HepG2 (cell line): ENCODE measurements around the gene JPT1. TPM values are rescaled to one million over a fixed set of nuclear protein-coding genes. Genes with fewer than 3 reads are reported as not detected.

Experiments used
- CREB1 ChIP-seq, 2 experiments: fragments of 450-650 bp in 1 of 2; IDR thresholded peaks; 2 replicates each; pipeline ENCODE4 v1.6.1; 2016 to 2017; ENCODE audit warnings: control low read depth in 1 of 2, mild to moderate bottlenecking in 1 of 2, missing compliant biosample characterization in 1 of 2, missing genetic modification characterization in 1 of 2
- EP300 ChIP-seq, 3 experiments: sonication (generic) in 1 of 3; formaldehyde crosslinking in 1 of 3; IDR thresholded peaks; 2 replicates each; pipeline versions ENCODE4 v1.5.1 to v1.6.1; 2011 to 2020; ENCODE audit warnings: low read depth in 2 of 3, low read length in 2 of 3, borderline replicate concordance in 1 of 3, improper control_type of control experiment in 1 of 3, mild to moderate bottlenecking in 1 of 3, missing genetic modification reagents in 1 of 3, moderate library complexity in 1 of 3
- GLMP ChIP-seq: sonication (generic); formaldehyde crosslinking; IDR thresholded peaks from 2 replicates; pipeline ENCODE4 v1.9.0; 2021; ENCODE audit warnings: missing genetic modification reagents, mild to moderate bottlenecking, borderline replicate concordance
- HIC2 ChIP-seq: sonication (generic); formaldehyde crosslinking; IDR thresholded peaks from 2 replicates; pipeline ENCODE4 v1.9.0; 2022; ENCODE audit warnings: low read depth, missing genetic modification reagents
- HNRNPL ChIP-seq: fragments of 200-400 bp; formaldehyde crosslinking; IDR thresholded peaks from 2 replicates; pipeline ENCODE4 v1.6.1; 2017; ENCODE audit warnings: mild to moderate bottlenecking, low read depth, low read length
- MED13 ChIP-seq: sonication (generic); formaldehyde crosslinking; IDR thresholded peaks from 2 replicates; pipeline ENCODE4 v1.5.0; 2020; ENCODE audit warnings: missing genetic modification reagents
- NCOA5 ChIP-seq: sonication (generic); formaldehyde crosslinking; IDR thresholded peaks from 2 replicates; pipeline ENCODE4 v1.4.0; 2020; ENCODE audit warnings: missing genetic modification reagents
- PAF1 ChIP-seq: IDR thresholded peaks from 2 replicates; pipeline ENCODE4 v1.6.1; 2016; ENCODE audit warnings: missing genetic modification reagents, missing compliant biosample characterization
- PRDM4 ChIP-seq: sonication (generic); formaldehyde crosslinking; IDR thresholded peaks from 2 replicates; pipeline ENCODE4 v1.9.0; 2021; ENCODE audit warnings: missing genetic modification reagents, borderline replicate concordance
- SOX13 ChIP-seq, 3 experiments: fragments of 450-650 bp in 1 of 3; sonication (generic) in 1 of 3; formaldehyde crosslinking in 1 of 3; IDR thresholded peaks in 2 of 3; conservative IDR thresholded peaks in 1 of 3; 2 replicates each; pipeline versions ENCODE4 v1.5.0 to v1.6.1; 2016 to 2020; ENCODE audit warnings: antibody characterized with exemption in 1 of 3, mild to moderate bottlenecking in 1 of 3, missing compliant biosample characterization in 1 of 3, missing genetic modification reagents in 1 of 3, moderate library complexity in 1 of 3
- SP140L ChIP-seq: sonication (generic); formaldehyde crosslinking; IDR thresholded peaks from 2 replicates; pipeline ENCODE4 v1.4.0; 2020; ENCODE audit warnings: missing genetic modification reagents, borderline replicate concordance
- ZBTB38 ChIP-seq: sonication (generic); formaldehyde crosslinking; IDR thresholded peaks from 2 replicates; pipeline ENCODE4 v1.5.1; 2020; ENCODE audit warnings: mild to moderate bottlenecking, missing genetic modification reagents
- ZNF670 ChIP-seq: sonication (generic); formaldehyde crosslinking; IDR thresholded peaks from 2 replicates; pipeline ENCODE4 v1.8.0; 2022; ENCODE audit warnings: mild to moderate bottlenecking, missing genetic modification reagents, borderline replicate concordance
- ZNF720 ChIP-seq: sonication (generic); formaldehyde crosslinking; IDR thresholded peaks from 2 replicates; pipeline ENCODE4 v1.4.0; 2020; ENCODE audit warnings: missing genetic modification reagents
- ZNF766 ChIP-seq: sonication (generic); formaldehyde crosslinking; IDR thresholded peaks from 2 replicates; pipeline ENCODE4 v1.5.0; 2020; ENCODE audit warnings: missing genetic modification reagents, borderline replicate concordance
- polyA plus RNA-seq, 8 experiments: library from polyadenylated mRNA; depleted of rRNA in 3 of 8; stranded (reverse) in 7 of 8; unstranded in 1 of 8; fragments of >200 nt; fragmentation: Illumina TruSeq in 4 of 8; extraction: Trizol in 4 of 8; gene quantifications; 2 replicates each; pipeline versions ENCODE4 v1.2.1 to v1.2.3, GENCODE V29; 2011 to 2016; ENCODE audit warnings: low read depth in 4 of 8, missing spikeins in 1 of 8, mixed read lengths in 1 of 8; ENCODE audit not compliant: insufficient read depth in 1 of 8
- total RNA-seq, 5 experiments: library from RNA; depleted of rRNA; stranded (reverse); fragments of >200 nt; fragmentation: Illumina TruSeq; extraction: Trizol; gene quantifications; 2 replicates each; pipeline ENCODE4 v1.2.3, GENCODE V29; 2016; ENCODE audit warnings: low read depth in 1 of 5
- TF ChIP-seq, protein P1 (sequence below): sonication (generic); formaldehyde crosslinking; IDR thresholded peaks from 2 replicates; pipeline ENCODE4 v1.4.0; 2020; ENCODE audit warnings: missing genetic modification reagents
- TF ChIP-seq, protein P2 (sequence below): sonication (generic); formaldehyde crosslinking; IDR thresholded peaks from 2 replicates; pipeline ENCODE4 v1.5.0; 2020; ENCODE audit warnings: missing genetic modification reagents
- TF ChIP-seq, protein P3 (sequence below): sonication (generic); formaldehyde crosslinking; IDR thresholded peaks from 2 replicates; pipeline ENCODE4 v1.4.0; 2020; ENCODE audit warnings: missing genetic modification reagents

The JPT1 gene
- total and polyA plus RNA-seq, 2 of the 13 experiments (the other 11 are each of a cell fraction or from before 2014, with no cell fraction given), result 43.3 to 256 TPM

GRCh38 chr17:75124041-75124818, 30.1 kb downstream of the JPT1 start (continued):
- TF ChIP-seq PRDM4 (CRISPR knock-in tag), result no peak
- peak; percentile 90 for TF ChIP-seq HIC2
- TF ChIP-seq, protein P1, sequence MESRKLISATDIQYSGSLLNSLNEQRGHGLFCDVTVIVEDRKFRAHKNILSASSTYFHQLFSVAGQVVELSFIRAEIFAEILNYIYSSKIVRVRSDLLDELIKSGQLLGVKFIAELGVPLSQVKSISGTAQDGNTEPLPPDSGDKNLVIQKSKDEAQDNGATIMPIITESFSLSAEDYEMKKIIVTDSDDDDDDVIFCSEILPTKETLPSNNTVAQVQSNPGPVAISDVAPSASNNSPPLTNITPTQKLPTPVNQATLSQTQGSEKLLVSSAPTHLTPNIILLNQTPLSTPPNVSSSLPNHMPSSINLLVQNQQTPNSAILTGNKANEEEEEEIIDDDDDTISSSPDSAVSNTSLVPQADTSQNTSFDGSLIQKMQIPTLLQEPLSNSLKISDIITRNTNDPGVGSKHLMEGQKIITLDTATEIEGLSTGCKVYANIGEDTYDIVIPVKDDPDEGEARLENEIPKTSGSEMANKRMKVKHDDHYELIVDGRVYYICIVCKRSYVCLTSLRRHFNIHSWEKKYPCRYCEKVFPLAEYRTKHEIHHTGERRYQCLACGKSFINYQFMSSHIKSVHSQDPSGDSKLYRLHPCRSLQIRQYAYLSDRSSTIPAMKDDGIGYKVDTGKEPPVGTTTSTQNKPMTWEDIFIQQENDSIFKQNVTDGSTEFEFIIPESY (CRISPR knock-in tag), result peak; percentile 96
- TF ChIP-seq NCOA5, result no peak
- TF ChIP-seq GLMP (CRISPR knock-in tag), result no peak
- TF ChIP-seq ZNF766 (CRISPR knock-in tag), result no peak
- TF ChIP-seq ZBTB38, result peak; percentile 97
- TF ChIP-seq ZNF670, result no peak
- TF ChIP-seq MED13 (CRISPR knock-in tag), result no peak
- TF ChIP-seq PAF1 (CRISPR knock-in tag), result no peak
- no peak for TF ChIP-seq CREB1 (IDR thresholded peaks at IDR 0.05)
- 0 out of 2 replicates have a peak, but pooled peaks have one; percentile 19 for TF ChIP-seq CREB1 (CRISPR knock-in tag; IDR thresholded peaks at IDR 0.05)
- no peak for TF ChIP-seq EP300 (IDR thresholded peaks at IDR 0.05; ENCODE audit: low read depth in 2 of 2, low read length in 2 of 2)
- peak; percentile 34; the same call in 1 of the 2 replicates for TF ChIP-seq EP300 (CRISPR knock-in tag; IDR thresholded peaks at IDR 0.05; ENCODE audit: borderline replicate concordance)
- TF ChIP-seq HNRNPL, result peak; percentile 99
- no peak for TF ChIP-seq ZNF720 (CRISPR knock-in tag)
- TF ChIP-seq SOX13 (IDR thresholded peaks at IDR 0.05), result no peak
- no peak for TF ChIP-seq SOX13 (CRISPR knock-in tag; conservative IDR thresholded peaks at IDR 0.05 in 1 of 2, IDR thresholded peaks at IDR 0.05 in 1 of 2)
- TF ChIP-seq, protein P2, sequence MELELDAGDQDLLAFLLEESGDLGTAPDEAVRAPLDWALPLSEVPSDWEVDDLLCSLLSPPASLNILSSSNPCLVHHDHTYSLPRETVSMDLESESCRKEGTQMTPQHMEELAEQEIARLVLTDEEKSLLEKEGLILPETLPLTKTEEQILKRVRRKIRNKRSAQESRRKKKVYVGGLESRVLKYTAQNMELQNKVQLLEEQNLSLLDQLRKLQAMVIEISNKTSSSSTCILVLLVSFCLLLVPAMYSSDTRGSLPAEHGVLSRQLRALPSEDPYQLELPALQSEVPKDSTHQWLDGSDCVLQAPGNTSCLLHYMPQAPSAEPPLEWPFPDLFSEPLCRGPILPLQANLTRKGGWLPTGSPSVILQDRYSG (CRISPR knock-in tag), result no peak
- TF ChIP-seq SP140L (CRISPR knock-in tag), result no peak
- TF ChIP-seq, protein P3, sequence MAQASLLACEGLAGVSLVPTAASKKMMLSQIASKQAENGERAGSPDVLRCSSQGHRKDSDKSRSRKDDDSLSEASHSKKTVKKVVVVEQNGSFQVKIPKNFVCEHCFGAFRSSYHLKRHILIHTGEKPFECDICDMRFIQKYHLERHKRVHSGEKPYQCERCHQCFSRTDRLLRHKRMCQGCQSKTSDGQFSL (CRISPR knock-in tag), result no peak
